Tibial artery (tissue), 4 donors: ENCODE results near the gene CMYA5.

Experiments
- DNase-seq, 2 donors: peaks; one replicate each; pipeline ENCODE4 v3.0.0-alpha.2; 2019
- H3K27ac ChIP-seq, 2 donors: fragments of 200-600 bp; sonication (generic) in 1 of 2; 1 replicate in 1 of 2; 2 replicates in 1 of 2; pipeline ENCODE4 v1.5.1; 2018 to 2019; ENCODE audit warnings: mild to moderate bottlenecking in 1 of 2
- H3K27me3 ChIP-seq, 2 donors: fragments of 200-600 bp; sonication (generic) in 1 of 2; one replicate each; pipeline versions ENCODE4 v1.5.1 to v1.6.0; 2016 to 2019
- H3K36me3 ChIP-seq, 3 donors: fragments of 200-600 bp; sonication (generic) in 2 of 3; one replicate each; pipeline ENCODE4 v1.5.1; 2016 to 2019; ENCODE audit warnings: mild to moderate bottlenecking in 2 of 3
- H3K4me1 ChIP-seq, 4 donors: fragments of 200-600 bp; sonication (generic) in 2 of 4; 1 replicate in 3 of 4; 2 replicates in 1 of 4; pipeline ENCODE4 v1.5.1; 2016 to 2019
- H3K4me3 ChIP-seq, 2 donors: fragments of 200-600 bp; sonication (generic) in 1 of 2; 1 replicate in 1 of 2; 2 replicates in 1 of 2; pipeline ENCODE4 v1.5.1; 2018 to 2019; ENCODE audit warnings: mild to moderate bottlenecking in 2 of 2
- H3K9me3 ChIP-seq, 3 donors: fragments of 200-600 bp; sonication (generic) in 1 of 3; one replicate each; pipeline ENCODE4 v1.5.1; 2016 to 2019
- CTCF ChIP-seq, 2 experiments: fragments of 200-600 bp in 1 of 2; fragments of 450-650 bp in 1 of 2; IDR thresholded peaks; one replicate each; pipeline ENCODE4 v1.5.1; 2017 to 2019; ENCODE audit warnings: antibody characterized with exemption in 2 of 2, mild to moderate bottlenecking in 1 of 2, moderate library complexity in 1 of 2
- intact Hi-C: fragments of 100-400 bp; cut with DNase I; formaldehyde crosslinking; loops from one replicate; pipeline ENCODE4 v1.15.0; 2023; ENCODE audit warnings: low total_unique reads

The CMYA5 gene

GRCh38 chr5:79811081-79811480 is 121.4 kb downstream of the CMYA5 start:
- no peak for DNase-seq
- Histone ChIP-seq H3K36me3 (no peaks in the 10 kb centered on the region), H3K9me3 (no peaks in the 10 kb centered on the region), H3K27ac (no peak overlapping the region), H3K4me3 (no peak overlapping the region), H3K4me1 (no peaks in the 10 kb centered on the region), H3K27me3 (no peaks in the 10 kb centered on the region)
- no peak for TF ChIP-seq CTCF (IDR thresholded peaks at IDR 0.05)
- intact Hi-C loops, result no loop called here

GRCh38 chr5:79811904-79812303 is 122.3 kb downstream of the CMYA5 start:
- Histone ChIP-seq H3K9me3 (no peaks in the 10 kb centered on the region), H3K27me3 (no peaks in the 10 kb centered on the region), H3K27ac (no peak overlapping the region), H3K36me3 (no peaks in the 10 kb centered on the region), H3K4me3 (no peak overlapping the region), H3K4me1 (no peaks in the 10 kb centered on the region)
- intact Hi-C loops, result no loop called here
- DNase-seq, result no peak
- TF ChIP-seq CTCF (IDR thresholded peaks at IDR 0.05), result no peak

- Histone ChIP-seq H3K27me3 (no peaks in the 10 kb centered on the region), H3K36me3 (no peaks in the 10 kb centered on the region), H3K4me3 (no peak overlapping the region), H3K27ac (no peak overlapping the region), H3K9me3 (no peaks in the 10 kb centered on the region), H3K4me1 (no peaks in the 10 kb centered on the region)
- TF ChIP-seq CTCF (IDR thresholded peaks at IDR 0.05), result no peak
- DNase-seq, result no peak
- intact Hi-C loops, result no loop called here
Observed at GRCh38 chr5:79814699-79815098, 125.1 kb downstream of the CMYA5 start.

- no peak overlapping the region for H3K4me3 ChIP-seq
- no peak for TF ChIP-seq CTCF (IDR thresholded peaks at IDR 0.05)
- intact Hi-C loops, result no loop called here
- H3K36me3 ChIP-seq, result no peaks in the 10 kb centered on the region
- no peak overlapping the region for H3K27ac ChIP-seq
- H3K4me1 ChIP-seq, result no peaks in the 10 kb centered on the region
- no peak for DNase-seq
- no peaks in the 10 kb centered on the region for H3K27me3 ChIP-seq
- H3K9me3 ChIP-seq, result no peaks in the 10 kb centered on the region
Observed at GRCh38 chr5:79816014-79816413, 126.4 kb downstream of the CMYA5 start.

- H3K27me3 ChIP-seq, result no peaks in the 10 kb centered on the region
- no peak overlapping the region for H3K4me3 ChIP-seq
- no peaks in the 10 kb centered on the region for H3K36me3 ChIP-seq
- H3K27ac ChIP-seq, result no peak overlapping the region
- no peaks in the 10 kb centered on the region for H3K9me3 ChIP-seq
- intact Hi-C loops, result no loop called here
- TF ChIP-seq CTCF (IDR thresholded peaks at IDR 0.05), result no peak
- no peak for DNase-seq
- no peaks in the 10 kb centered on the region for H3K4me1 ChIP-seq
Observed at GRCh38 chr5:79820648-79821047, 131.0 kb downstream of the CMYA5 start.

GRCh38 chr5:79824444-79824843 is 134.8 kb downstream of the CMYA5 start:
- H3K4me3 ChIP-seq, result no peak overlapping the region
- no peaks in the 10 kb centered on the region for H3K36me3 ChIP-seq
- intact Hi-C loops, result no loop called here
- H3K9me3 ChIP-seq, result no peaks in the 10 kb centered on the region
- no peak for TF ChIP-seq CTCF (IDR thresholded peaks at IDR 0.05)
- H3K27me3 ChIP-seq, result peaks cover 0 to 4% of the 10 kb centered on the region in 2 donors
- H3K4me1 ChIP-seq, result no peaks in the 10 kb centered on the region
- DNase-seq, result no peak
- H3K27ac ChIP-seq, result no peak overlapping the region
